GM12873 (cell line): ENCODE data around the gene MEF2B.

Experiments used
- CTCF ChIP-seq: IDR thresholded peaks from 2 replicates; pipeline ENCODE4 v1.5.1; 2012; ENCODE audit warnings: low read depth, mild to moderate bottlenecking, moderate library complexity, low read length, control low read depth; ENCODE audit not compliant: insufficient read depth; ENCODE audit errors: missing control alignments

The MEF2B gene

GRCh38 chr19:19113040-19113626 lies 56.9 kb downstream of the MEF2B start:
- TF ChIP-seq CTCF: peak; percentile 13

- no peak for TF ChIP-seq CTCF
These were observed 58.0 kb downstream of the MEF2B start for GRCh38 chr19:19111967-19112580.

- no peak for TF ChIP-seq CTCF
These were observed 58.8 kb downstream of the MEF2B start for GRCh38 chr19:19111136-19111835.

GRCh38 chr19:19110410-19111135 lies 59.5 kb downstream of the MEF2B start:
- peak; percentile 58 for TF ChIP-seq CTCF

- no peak for TF ChIP-seq CTCF
These were observed 60.5 kb downstream of the MEF2B start for GRCh38 chr19:19109601-19110000.

GRCh38 chr19:19107654-19108053 lies 62.4 kb downstream of the MEF2B start:
- TF ChIP-seq CTCF: no peak

GRCh38 chr19:19106056-19106551 lies 64.0 kb downstream of the MEF2B start:
- no peak for TF ChIP-seq CTCF
